Fibroblast of mammary gland (primary cell): ENCODE measurements around the gene ZP2.

Experiments used
- DNase-seq: peaks from one replicate; pipeline ENCODE4 v3.0.0-alpha.2; 2010; ENCODE audit warnings: low read depth
- H3K4me3 ChIP-seq: 2 replicates; pipeline ENCODE4 v1.5.1; 2011; ENCODE audit warnings: low read depth, mild to moderate bottlenecking, low read length, moderate library complexity; ENCODE audit not compliant: control insufficient read depth
- CTCF ChIP-seq: conservative IDR thresholded peaks from 2 replicates; pipeline ENCODE4 v1.5.1; 2011; ENCODE audit warnings: low read depth, low read length, inconsistent platforms; ENCODE audit not compliant: control insufficient read depth, insufficient read depth

The ZP2 gene

GRCh38 chr16:21242756-21243155 is 31.4 kb upstream of the ZP2 start:
- no peak overlapping the region for H3K4me3 ChIP-seq
- no peak for DNase-seq
- TF ChIP-seq CTCF: no peak

GRCh38 chr16:21239646-21240045 is 28.3 kb upstream of the ZP2 start:
- no peak for TF ChIP-seq CTCF
- no peak overlapping the region for H3K4me3 ChIP-seq

GRCh38 chr16:21236831-21237230 is 25.5 kb upstream of the ZP2 start:
- H3K4me3 ChIP-seq: no peak overlapping the region
- no peak for DNase-seq
- TF ChIP-seq CTCF: no peak

More at GRCh38 chr16:21239646-21240045, 28.3 kb upstream of the ZP2 start:
- DNase-seq: no peak

- DNase-seq: no peak
- H3K4me3 ChIP-seq: no peak overlapping the region
- TF ChIP-seq CTCF: no peak
Observed at GRCh38 chr16:21235199-21235585, 23.8 kb upstream of the ZP2 start.

- no peak for DNase-seq
- no peak for TF ChIP-seq CTCF
- no peak within 1 kb of the TSS for H3K4me3 ChIP-seq
Observed at GRCh38 chr16:21233521-21234150, 22.3 kb upstream of the ZP2 start, which contains the start of gene ANKS4B. ANKS4B (plus strand) TSS chr16:21233699; CDS start chr16:21233738, 39 bp downstream.

- no peak for TF ChIP-seq CTCF
- no peak overlapping the region for H3K4me3 ChIP-seq
- no peak for DNase-seq
Observed at GRCh38 chr16:21233045-21233520, 21.7 kb upstream of the ZP2 start.

GRCh38 chr16:21228361-21228872 is 17.0 kb upstream of the ZP2 start:
- DNase-seq: no peak
- no peak overlapping the region for H3K4me3 ChIP-seq
- TF ChIP-seq CTCF: no peak
